K562 (cell line): ENCODE data around the gene SUGP1.

Experiments
- CLOCK ChIP-seq: fragments of 250-450 bp; sonication (Bioruptor Pico); IDR thresholded peaks from 2 replicates; pipeline ENCODE4 v1.4.0; 2020; ENCODE audit warnings: mild to moderate bottlenecking, moderate library complexity, borderline replicate concordance
- EZH2 ChIP-seq: IDR thresholded peaks from 2 replicates; pipeline ENCODE4 v1.6.1; 2012; ENCODE audit warnings: low read depth, mild to moderate bottlenecking, inconsistent platforms, low read length, borderline replicate concordance
- HCFC1 ChIP-seq: IDR thresholded peaks from 2 replicates; pipeline ENCODE4 v1.6.1; 2012; ENCODE audit warnings: low read depth, low read length, improper control_type of control experiment
- NR2C1 ChIP-seq, 2 experiments: fragments of 450-650 bp; IDR thresholded peaks; 2 replicates each; pipeline ENCODE4 v1.6.1; 2017; ENCODE audit warnings: mild to moderate bottlenecking in 2 of 2, antibody characterized with exemption in 1 of 2, inconsistent platforms in 1 of 2, missing compliant biosample characterization in 1 of 2, missing genetic modification characterization in 1 of 2
- POLR2AphosphoS5 ChIP-seq: IDR thresholded peaks from 2 replicates; pipeline ENCODE4 v1.6.1; 2011; ENCODE audit warnings: mild to moderate bottlenecking, low read depth, low read length, moderate library complexity; ENCODE audit not compliant: control insufficient read depth, insufficient read depth
- ZSCAN29 ChIP-seq: fragments of 450-650 bp; IDR thresholded peaks from 2 replicates; pipeline ENCODE4 v1.6.1; 2017
- TF ChIP-seq, protein P1 (sequence below): sonication (generic); formaldehyde crosslinking; IDR thresholded peaks from 2 replicates; pipeline ENCODE4 v1.8.0; 2023; ENCODE audit warnings: mild to moderate bottlenecking, missing genetic modification reagents

GRCh38 chr19:19338082-19338481 is 17.8 kb upstream of the SUGP1 start:
- TF ChIP-seq CLOCK (CRISPR knock-in tag) (no peak), HCFC1 (no peak), EZH2 (no peak), ZSCAN29 (no peak), NR2C1 (IDR thresholded peaks at IDR 0.05) (no peak), NR2C1 (tag; IDR thresholded peaks at IDR 0.05) (no peak), POLR2AphosphoS5 (no peak)
- TF ChIP-seq, protein P1, sequence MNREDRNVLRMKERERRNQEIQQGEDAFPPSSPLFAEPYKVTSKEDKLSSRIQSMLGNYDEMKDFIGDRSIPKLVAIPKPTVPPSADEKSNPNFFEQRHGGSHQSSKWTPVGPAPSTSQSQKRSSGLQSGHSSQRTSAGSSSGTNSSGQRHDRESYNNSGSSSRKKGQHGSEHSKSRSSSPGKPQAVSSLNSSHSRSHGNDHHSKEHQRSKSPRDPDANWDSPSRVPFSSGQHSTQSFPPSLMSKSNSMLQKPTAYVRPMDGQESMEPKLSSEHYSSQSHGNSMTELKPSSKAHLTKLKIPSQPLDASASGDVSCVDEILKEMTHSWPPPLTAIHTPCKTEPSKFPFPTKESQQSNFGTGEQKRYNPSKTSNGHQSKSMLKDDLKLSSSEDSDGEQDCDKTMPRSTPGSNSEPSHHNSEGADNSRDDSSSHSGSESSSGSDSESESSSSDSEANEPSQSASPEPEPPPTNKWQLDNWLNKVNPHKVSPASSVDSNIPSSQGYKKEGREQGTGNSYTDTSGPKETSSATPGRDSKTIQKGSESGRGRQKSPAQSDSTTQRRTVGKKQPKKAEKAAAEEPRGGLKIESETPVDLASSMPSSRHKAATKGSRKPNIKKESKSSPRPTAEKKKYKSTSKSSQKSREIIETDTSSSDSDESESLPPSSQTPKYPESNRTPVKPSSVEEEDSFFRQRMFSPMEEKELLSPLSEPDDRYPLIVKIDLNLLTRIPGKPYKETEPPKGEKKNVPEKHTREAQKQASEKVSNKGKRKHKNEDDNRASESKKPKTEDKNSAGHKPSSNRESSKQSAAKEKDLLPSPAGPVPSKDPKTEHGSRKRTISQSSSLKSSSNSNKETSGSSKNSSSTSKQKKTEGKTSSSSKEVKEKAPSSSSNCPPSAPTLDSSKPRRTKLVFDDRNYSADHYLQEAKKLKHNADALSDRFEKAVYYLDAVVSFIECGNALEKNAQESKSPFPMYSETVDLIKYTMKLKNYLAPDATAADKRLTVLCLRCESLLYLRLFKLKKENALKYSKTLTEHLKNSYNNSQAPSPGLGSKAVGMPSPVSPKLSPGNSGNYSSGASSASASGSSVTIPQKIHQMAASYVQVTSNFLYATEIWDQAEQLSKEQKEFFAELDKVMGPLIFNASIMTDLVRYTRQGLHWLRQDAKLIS (CRISPR knock-in tag), result no peak
